HepG2 (cell line): Measurements from ENCODE around the gene PTPRM. TPM values are rescaled to one million over a fixed set of nuclear protein-coding genes. Genes with fewer than 3 reads are reported as not detected.

Experiments
- CREM ChIP-seq, 2 experiments: sonication (generic) in 1 of 2; formaldehyde crosslinking in 1 of 2; IDR thresholded peaks; 2 replicates each; pipeline versions ENCODE4 v1.4.0 to v1.6.1; 2016 to 2020; ENCODE audit warnings: antibody characterized with exemption in 1 of 2, mild to moderate bottlenecking in 1 of 2, missing genetic modification reagents in 1 of 2
- DZIP1 ChIP-seq: sonication (generic); formaldehyde crosslinking; IDR thresholded peaks from 2 replicates; pipeline ENCODE4 v1.5.0; 2020; ENCODE audit warnings: mild to moderate bottlenecking, missing genetic modification reagents
- EEA1 ChIP-seq: sonication (generic); formaldehyde crosslinking; IDR thresholded peaks from 2 replicates; pipeline ENCODE4 v1.5.1; 2020; ENCODE audit warnings: mild to moderate bottlenecking, missing genetic modification reagents, borderline replicate concordance
- FOSL2 ChIP-seq: sonication (generic); formaldehyde crosslinking; IDR thresholded peaks from 2 replicates; pipeline ENCODE4 v1.4.0; 2020; ENCODE audit warnings: missing genetic modification reagents
- HOXA5 ChIP-seq: sonication (generic); formaldehyde crosslinking; IDR thresholded peaks from 2 replicates; pipeline ENCODE4 v1.4.0; 2020; ENCODE audit warnings: missing genetic modification reagents
- MAF1 ChIP-seq: sonication (generic); formaldehyde crosslinking; IDR thresholded peaks from 2 replicates; pipeline ENCODE4 v1.5.0; 2020; ENCODE audit warnings: missing genetic modification reagents, borderline replicate concordance
- MAFG ChIP-seq: sonication (generic); formaldehyde crosslinking; IDR thresholded peaks from 2 replicates; pipeline ENCODE4 v1.5.1; 2020; ENCODE audit warnings: mild to moderate bottlenecking, missing genetic modification reagents
- MIER2 ChIP-seq: IDR thresholded peaks from 2 replicates; pipeline ENCODE4 v1.6.1; 2016; ENCODE audit warnings: missing biosample characterization, missing genetic modification reagents
- NCOR1 ChIP-seq: fragments of 200-600 bp; sonication (generic); IDR thresholded peaks from 2 replicates; pipeline ENCODE4 v1.7.0; 2017; ENCODE audit warnings: antibody characterized with exemption, low read length, borderline replicate concordance
- NKX3-1 ChIP-seq: sonication (generic); formaldehyde crosslinking; IDR thresholded peaks from 2 replicates; pipeline ENCODE4 v1.5.0; 2020; ENCODE audit warnings: missing genetic modification reagents
- POLR2AphosphoS5 ChIP-seq: IDR thresholded peaks from 2 replicates; pipeline ENCODE4 v1.6.1; 2012; ENCODE audit warnings: low read depth, low read length
- RBAK ChIP-seq: sonication (generic); formaldehyde crosslinking; IDR thresholded peaks from 2 replicates; pipeline ENCODE4 v1.5.1; 2020; ENCODE audit warnings: mild to moderate bottlenecking, missing genetic modification reagents
- RFX1 ChIP-seq: fragments of 450-650 bp; IDR thresholded peaks from 2 replicates; pipeline ENCODE4 v1.6.1; 2017
- U2AF2 ChIP-seq: fragments of 200-400 bp; formaldehyde crosslinking; IDR thresholded peaks from 2 replicates; pipeline ENCODE4 v1.6.1; 2017; ENCODE audit warnings: low read depth, mild to moderate bottlenecking, low read length
- ZBTB3 ChIP-seq: sonication (generic); formaldehyde crosslinking; IDR thresholded peaks from 2 replicates; pipeline ENCODE4 v1.4.0; 2020; ENCODE audit warnings: low read depth, mild to moderate bottlenecking, moderate library complexity, missing genetic modification reagents, borderline replicate concordance
- ZC3H4 ChIP-seq: sonication (generic); formaldehyde crosslinking; IDR thresholded peaks from 2 replicates; pipeline ENCODE4 v1.4.0; 2020; ENCODE audit warnings: missing genetic modification reagents, borderline replicate concordance
- ZFP36 ChIP-seq: fragments of 150-350 bp; IDR thresholded peaks from 2 replicates; pipeline ENCODE4 v1.6.1; 2018; ENCODE audit warnings: borderline replicate concordance, low read length, low read depth; ENCODE audit not compliant: partially characterized antibody
- ZKSCAN1 ChIP-seq: fragments of 150-350 bp; IDR thresholded peaks from 2 replicates; pipeline ENCODE4 v1.6.1; 2014; ENCODE audit warnings: low read length
- ZNF205 ChIP-seq: IDR thresholded peaks from 2 replicates; pipeline ENCODE4 v1.6.1; 2018; ENCODE audit warnings: missing biosample characterization, missing genetic modification reagents
- ZNF30 ChIP-seq: sonication (generic); formaldehyde crosslinking; IDR thresholded peaks from 2 replicates; pipeline ENCODE4 v1.5.0; 2020; ENCODE audit warnings: mild to moderate bottlenecking, missing genetic modification reagents
- ZNF496 ChIP-seq: sonication (generic); formaldehyde crosslinking; IDR thresholded peaks from 2 replicates; pipeline ENCODE4 v1.8.1; 2023; ENCODE audit warnings: mild to moderate bottlenecking, moderate library complexity, missing genetic modification reagents; ENCODE audit not compliant: insufficient replicate concordance
- ZNF792 ChIP-seq: IDR thresholded peaks from 2 replicates; pipeline ENCODE4 v1.6.1; 2016
- ZZZ3 ChIP-seq: sonication (generic); formaldehyde crosslinking; IDR thresholded peaks from 2 replicates; pipeline ENCODE4 v1.4.0; 2020; ENCODE audit warnings: missing genetic modification reagents, mild to moderate bottlenecking, borderline replicate concordance
- polyA plus RNA-seq, 8 experiments: library from polyadenylated mRNA; depleted of rRNA in 3 of 8; stranded (reverse) in 7 of 8; unstranded in 1 of 8; fragments of >200 nt; fragmentation: Illumina TruSeq in 4 of 8; extraction: Trizol in 4 of 8; gene quantifications; 2 replicates each; pipeline versions ENCODE4 v1.2.1 to v1.2.3, GENCODE V29; 2011 to 2016; ENCODE audit warnings: low read depth in 4 of 8, missing spikeins in 1 of 8, mixed read lengths in 1 of 8; ENCODE audit not compliant: insufficient read depth in 1 of 8
- total RNA-seq, 5 experiments: library from RNA; depleted of rRNA; stranded (reverse); fragments of >200 nt; fragmentation: Illumina TruSeq; extraction: Trizol; gene quantifications; 2 replicates each; pipeline ENCODE4 v1.2.3, GENCODE V29; 2016; ENCODE audit warnings: low read depth in 1 of 5
- TF ChIP-seq, protein P1 (sequence below): sonication (generic); formaldehyde crosslinking; IDR thresholded peaks from 2 replicates; pipeline ENCODE4 v1.5.1; 2020; ENCODE audit warnings: mild to moderate bottlenecking, missing genetic modification reagents
- TF ChIP-seq, protein P2 (sequence below): sonication (generic); formaldehyde crosslinking; IDR thresholded peaks from 2 replicates; pipeline ENCODE4 v1.4.0; 2020; ENCODE audit warnings: mild to moderate bottlenecking, missing genetic modification reagents

The PTPRM gene
- total and polyA plus RNA-seq, 2 of the 13 experiments (the other 11 are each of a cell fraction or from before 2014, with no cell fraction given): 12.6 to 108 TPM

- TF ChIP-seq, protein P1, sequence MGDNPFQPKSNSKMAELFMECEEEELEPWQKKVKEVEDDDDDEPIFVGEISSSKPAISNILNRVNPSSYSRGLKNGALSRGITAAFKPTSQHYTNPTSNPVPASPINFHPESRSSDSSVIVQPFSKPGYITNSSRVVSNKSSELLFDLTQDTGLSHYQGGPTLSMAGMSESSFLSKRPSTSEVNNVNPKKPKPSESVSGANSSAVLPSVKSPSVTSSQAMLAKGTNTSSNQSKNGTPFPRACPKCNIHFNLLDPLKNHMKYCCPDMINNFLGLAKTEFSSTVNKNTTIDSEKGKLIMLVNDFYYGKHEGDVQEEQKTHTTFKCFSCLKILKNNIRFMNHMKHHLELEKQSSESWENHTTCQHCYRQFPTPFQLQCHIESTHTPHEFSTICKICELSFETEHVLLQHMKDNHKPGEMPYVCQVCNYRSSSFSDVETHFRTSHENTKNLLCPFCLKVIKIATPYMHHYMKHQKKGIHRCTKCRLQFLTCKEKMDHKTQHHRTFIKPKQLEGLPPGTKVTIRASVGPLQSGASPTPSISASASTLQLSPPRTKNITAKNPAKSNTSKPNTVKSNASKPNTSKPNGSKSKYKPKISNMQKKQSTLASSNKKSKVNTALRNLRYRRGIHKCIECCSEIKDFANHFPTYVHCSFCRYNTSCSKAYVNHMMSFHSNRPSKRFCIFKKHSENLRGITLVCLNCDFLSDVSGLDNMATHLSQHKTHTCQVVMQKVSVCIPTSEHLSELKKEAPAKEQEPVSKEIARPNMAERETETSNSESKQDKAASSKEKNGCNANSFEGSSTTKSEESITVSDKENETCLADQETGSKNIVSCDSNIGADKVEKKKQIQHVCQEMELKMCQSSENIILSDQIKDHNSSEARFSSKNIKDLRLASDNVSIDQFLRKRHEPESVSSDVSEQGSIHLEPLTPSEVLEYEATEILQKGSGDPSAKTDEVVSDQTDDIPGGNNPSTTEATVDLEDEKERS: peak; percentile 88
- TF ChIP-seq MAF1 (CRISPR knock-in tag) (no peak), HOXA5 (CRISPR knock-in tag) (peak; percentile 98), EEA1 (CRISPR knock-in tag) (no peak), MIER2 (CRISPR knock-in tag) (no peak), FOSL2 (CRISPR knock-in tag) (peak; percentile 78), DZIP1 (CRISPR knock-in tag) (no peak), CREM (IDR thresholded peaks at IDR 0.05) (peak; percentile 63), CREM (CRISPR knock-in tag; IDR thresholded peaks at IDR 0.05) (no peak), MAFG (no peak), ZFP36 (no peak), U2AF2 (no peak), ZNF205 (no peak), ZNF30 (CRISPR knock-in tag) (no peak), NCOR1 (peak; percentile 73; the same call in 1 of the 2 replicates), RFX1 (no peak), POLR2AphosphoS5 (no peak), ZBTB3 (CRISPR knock-in tag) (no peak), NKX3-1 (no peak), ZNF792 (0 out of 2 replicates have a peak, but pooled peaks have one; percentile 15), ZC3H4 (CRISPR knock-in tag) (no peak), ZKSCAN1 (no peak), ZZZ3 (CRISPR knock-in tag) (no peak), RBAK (CRISPR knock-in tag) (no peak), ZNF496 (CRISPR knock-in tag) (no peak)
- TF ChIP-seq, protein P2, sequence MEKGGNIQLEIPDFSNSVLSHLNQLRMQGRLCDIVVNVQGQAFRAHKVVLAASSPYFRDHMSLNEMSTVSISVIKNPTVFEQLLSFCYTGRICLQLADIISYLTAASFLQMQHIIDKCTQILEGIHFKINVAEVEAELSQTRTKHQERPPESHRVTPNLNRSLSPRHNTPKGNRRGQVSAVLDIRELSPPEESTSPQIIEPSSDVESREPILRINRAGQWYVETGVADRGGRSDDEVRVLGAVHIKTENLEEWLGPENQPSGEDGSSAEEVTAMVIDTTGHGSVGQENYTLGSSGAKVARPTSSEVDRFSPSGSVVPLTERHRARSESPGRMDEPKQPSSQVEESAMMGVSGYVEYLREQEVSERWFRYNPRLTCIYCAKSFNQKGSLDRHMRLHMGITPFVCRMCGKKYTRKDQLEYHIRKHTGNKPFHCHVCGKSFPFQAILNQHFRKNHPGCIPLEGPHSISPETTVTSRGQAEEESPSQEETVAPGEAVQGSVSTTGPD (CRISPR knock-in tag): no peak
These were observed 774.5 kb downstream of the PTPRM start (continued) for GRCh38 chr18:8341481-8342230.
